ENCODE results near the gene MAPK10. TPM values are rescaled to one million over a fixed set of nuclear protein-coding genes. Genes with fewer than 3 reads are reported as not detected.
A peak's percentile ranks its signal among the peaks of the same experiment; 100 is the strongest.

Gene MAPK10
- polyA plus RNA-seq, 1 donor from 2014 or later = 0.94 TPM

DNA sequence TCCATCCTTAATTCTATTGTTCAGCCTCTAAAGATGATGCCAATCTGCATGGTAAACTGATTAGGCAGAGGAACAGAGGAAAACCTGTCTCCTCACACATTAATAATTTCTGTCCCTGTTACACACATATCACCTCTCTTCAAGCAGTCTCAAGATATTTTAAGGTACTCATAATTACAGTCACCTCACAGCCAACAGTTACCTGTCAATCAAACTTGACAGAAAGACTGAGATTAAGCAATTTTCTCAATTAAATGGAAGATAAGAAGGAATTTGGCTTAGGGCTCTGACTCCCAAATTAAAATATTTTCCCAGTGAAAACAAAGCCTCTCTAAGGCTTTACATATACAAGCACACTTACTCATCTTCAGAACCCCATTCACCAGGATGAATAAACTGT is 85.2 kb downstream of the MAPK10 start:
- H3K4me3 Mint-ChIP-seq = no peak overlapping the region
- H3K4me1 Mint-ChIP-seq = peaks cover 3 to 6% (median 5%) of the 10 kb centered on the region in 3 donors
- H3K27ac Mint-ChIP-seq = no peak overlapping the region
- no peaks in the 10 kb centered on the region for H3K9me3 Mint-ChIP-seq
- no peaks in the 10 kb centered on the region for H3K36me3 Mint-ChIP-seq
- H3K27me3 Mint-ChIP-seq = peaks cover 10% of the 10 kb centered on the region

GRCh38 chr4:86272669-86273068 is 87.2 kb downstream of the MAPK10 start:
- H3K27ac Mint-ChIP-seq = no peak overlapping the region
- no peak overlapping the region for H3K4me3 Mint-ChIP-seq
- H3K36me3 Mint-ChIP-seq = no peaks in the 10 kb centered on the region
- peaks cover 8% of the 10 kb centered on the region for H3K27me3 Mint-ChIP-seq
- no peaks in the 10 kb centered on the region for H3K4me1 Mint-ChIP-seq
- no peaks in the 10 kb centered on the region for H3K9me3 Mint-ChIP-seq

DNA sequence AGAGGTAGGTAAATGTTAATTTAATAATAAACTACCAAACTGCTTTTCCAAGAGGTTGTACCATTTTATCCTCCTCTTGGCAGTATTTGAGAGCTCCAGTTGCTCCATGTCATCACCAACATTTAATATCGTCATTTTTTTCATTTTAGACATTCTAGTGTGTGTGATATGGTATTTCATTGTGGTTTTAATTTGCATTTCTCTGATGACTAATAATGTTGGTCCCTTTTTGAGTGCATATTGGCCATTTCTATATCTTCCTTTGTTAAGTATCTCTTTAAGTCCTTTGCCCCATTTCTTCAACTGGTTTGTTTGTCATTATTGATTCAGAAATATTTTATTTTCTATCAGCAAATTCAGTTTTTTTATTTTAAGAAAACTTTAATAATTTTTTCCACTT is 88.8 kb downstream of the MAPK10 start:
- Mint-ChIP-seq H3K9me3 (no peaks in the 10 kb centered on the region), H3K27ac (no peak overlapping the region), H3K36me3 (no peaks in the 10 kb centered on the region), H3K27me3 (peaks cover 4% of the 10 kb centered on the region), H3K4me1 (no peaks in the 10 kb centered on the region), H3K4me3 (no peak overlapping the region)

GRCh38 chr4:86269354-86269753 is 90.5 kb downstream of the MAPK10 start:
- H3K27me3 Mint-ChIP-seq = peaks cover 2% of the 10 kb centered on the region
- H3K4me3 Mint-ChIP-seq = no peak overlapping the region
- no peaks in the 10 kb centered on the region for H3K9me3 Mint-ChIP-seq

GRCh38 chr4:86264241-86264640 is 95.6 kb downstream of the MAPK10 start:
- H3K27me3 Mint-ChIP-seq = peaks cover 1% of the 10 kb centered on the region
- H3K4me1 Mint-ChIP-seq = no peaks in the 10 kb centered on the region
- H3K36me3 Mint-ChIP-seq = no peaks in the 10 kb centered on the region
- H3K27ac Mint-ChIP-seq = no peak overlapping the region
- H3K4me3 Mint-ChIP-seq = no peak overlapping the region
- no peaks in the 10 kb centered on the region for H3K9me3 Mint-ChIP-seq

More at GRCh38 chr4:86269354-86269753, 90.5 kb downstream of the MAPK10 start:
- no peaks in the 10 kb centered on the region for H3K36me3 Mint-ChIP-seq
- H3K27ac Mint-ChIP-seq = no peak overlapping the region
- no peaks in the 10 kb centered on the region for H3K4me1 Mint-ChIP-seq

- no peaks in the 10 kb centered on the region for H3K9me3 Mint-ChIP-seq
- peaks cover 1% of the 10 kb centered on the region for H3K27me3 Mint-ChIP-seq
- no peak overlapping the region for H3K4me3 Mint-ChIP-seq
- no peak overlapping the region for H3K27ac Mint-ChIP-seq
- no peaks in the 10 kb centered on the region for H3K36me3 Mint-ChIP-seq
- no peaks in the 10 kb centered on the region for H3K4me1 Mint-ChIP-seq
Measured at GRCh38 chr4:86261636-86262035, 98.2 kb downstream of the MAPK10 start.

- Mint-ChIP-seq H3K9me3 (no peaks in the 10 kb centered on the region), H3K27me3 (no peaks in the 10 kb centered on the region), H3K36me3 (no peaks in the 10 kb centered on the region), H3K4me3 (no peak overlapping the region), H3K4me1 (no peaks in the 10 kb centered on the region), H3K27ac (no peak overlapping the region)
Measured at GRCh38 chr4:86256086-86256485, 103.8 kb downstream of the MAPK10 start.

DNA sequence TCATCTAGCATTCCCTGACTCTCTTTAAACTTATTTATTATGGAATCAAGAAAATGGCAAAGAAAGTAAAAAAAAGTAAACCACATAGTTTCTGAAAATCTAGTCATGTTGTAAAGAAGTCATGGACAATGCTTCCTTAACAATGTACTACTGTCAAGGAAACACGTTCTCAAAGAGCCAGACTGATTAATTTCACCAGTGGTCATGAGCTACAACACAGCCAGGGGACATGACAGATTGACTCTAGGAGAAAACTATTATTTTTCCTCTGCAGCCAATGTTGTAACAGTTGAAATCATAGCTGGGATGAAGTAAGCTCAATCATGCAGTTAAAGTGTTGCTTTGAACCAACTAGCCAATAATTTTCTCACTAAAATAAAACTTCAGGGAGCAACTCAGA is 109.2 kb downstream of the MAPK10 start:
- Mint-ChIP-seq H3K27ac (no peak overlapping the region), H3K9me3 (no peaks in the 10 kb centered on the region), H3K27me3 (no peaks in the 10 kb centered on the region), H3K36me3 (no peaks in the 10 kb centered on the region), H3K4me1 (no peaks in the 10 kb centered on the region), H3K4me3 (no peak overlapping the region)

DNA sequence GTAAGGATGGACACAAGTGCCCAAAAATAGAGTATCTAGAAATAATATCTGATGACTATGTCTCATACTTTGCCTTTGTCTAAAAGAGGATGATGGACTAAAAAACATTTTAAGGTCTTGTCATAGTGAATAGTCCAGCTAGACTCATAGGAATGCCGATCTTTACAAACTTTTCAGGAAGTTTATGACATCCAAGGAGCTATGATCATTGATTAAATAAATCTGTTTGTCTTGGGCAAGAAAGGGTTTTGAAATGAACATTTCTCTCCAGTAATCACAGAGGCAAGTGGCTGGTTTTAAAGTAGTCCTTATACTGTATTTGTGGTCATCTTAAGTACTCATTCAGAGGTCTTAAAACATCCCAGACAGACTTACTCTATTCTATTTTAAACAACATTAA is 109.8 kb downstream of the MAPK10 start:
- Mint-ChIP-seq H3K4me3 (no peak overlapping the region), H3K27ac (no peak overlapping the region), H3K9me3 (no peaks in the 10 kb centered on the region), H3K4me1 (no peaks in the 10 kb centered on the region), H3K36me3 (no peaks in the 10 kb centered on the region), H3K27me3 (no peaks in the 10 kb centered on the region)

- no peaks in the 10 kb centered on the region for H3K27me3 Mint-ChIP-seq
- H3K4me1 Mint-ChIP-seq = no peaks in the 10 kb centered on the region
- no peak overlapping the region for H3K4me3 Mint-ChIP-seq
- no peak overlapping the region for H3K27ac Mint-ChIP-seq
- no peaks in the 10 kb centered on the region for H3K9me3 Mint-ChIP-seq
- H3K36me3 Mint-ChIP-seq = no peaks in the 10 kb centered on the region
Measured at GRCh38 chr4:86249074-86249473, 110.8 kb downstream of the MAPK10 start.

GRCh38 chr4:86247906-86248305 is 111.9 kb downstream of the MAPK10 start:
- no peaks in the 10 kb centered on the region for H3K4me1 Mint-ChIP-seq
- no peaks in the 10 kb centered on the region for H3K27me3 Mint-ChIP-seq
- no peak overlapping the region for H3K4me3 Mint-ChIP-seq
- H3K9me3 Mint-ChIP-seq = no peaks in the 10 kb centered on the region
- H3K27ac Mint-ChIP-seq = no peak overlapping the region
- H3K36me3 Mint-ChIP-seq = no peaks in the 10 kb centered on the region

DNA sequence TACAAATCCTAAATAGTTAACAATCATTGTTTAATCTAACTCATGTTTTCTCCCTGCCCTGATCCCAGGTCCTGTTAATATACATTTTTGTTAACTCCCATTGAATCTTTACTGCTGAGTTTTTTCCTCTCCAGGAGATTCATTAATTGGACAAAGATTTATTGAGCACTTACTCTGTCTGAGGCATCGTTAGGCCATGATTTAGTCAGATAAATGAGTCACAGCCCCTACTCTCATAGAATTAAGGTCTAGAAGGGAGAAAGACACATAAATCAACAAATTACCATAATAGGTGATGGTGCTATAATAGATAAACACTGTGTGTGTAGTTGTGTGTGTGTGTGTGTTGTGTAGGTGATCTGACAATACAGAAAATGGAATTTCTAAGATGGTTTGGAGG is 112.5 kb downstream of the MAPK10 start:
- no peaks in the 10 kb centered on the region for H3K9me3 Mint-ChIP-seq
- H3K27me3 Mint-ChIP-seq = no peaks in the 10 kb centered on the region
- H3K36me3 Mint-ChIP-seq = no peaks in the 10 kb centered on the region
- no peaks in the 10 kb centered on the region for H3K4me1 Mint-ChIP-seq
- peak overlapping the region in 1 of 3 donors; percentile 60 for H3K27ac Mint-ChIP-seq
- no peak overlapping the region for H3K4me3 Mint-ChIP-seq

DNA sequence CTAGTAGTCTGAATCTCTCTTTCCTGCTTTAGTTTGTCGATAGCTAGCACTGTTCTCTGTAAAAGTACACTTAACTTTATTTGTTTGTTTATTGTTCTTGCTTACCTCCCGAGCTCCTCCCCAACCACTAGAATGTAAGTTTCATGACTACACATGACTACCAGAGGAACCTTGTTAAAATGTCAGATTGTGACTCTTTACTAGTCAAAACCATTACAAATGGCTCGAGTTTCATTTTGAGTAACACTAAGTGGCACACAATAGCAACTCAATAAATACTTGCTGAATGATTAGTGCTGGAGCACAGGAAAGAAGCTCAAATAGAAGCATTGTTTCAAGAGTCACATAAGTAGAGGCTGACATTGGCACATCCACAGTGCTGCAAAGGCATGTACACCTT is 116.1 kb downstream of the MAPK10 start:
- Mint-ChIP-seq H3K27me3 (no peaks in the 10 kb centered on the region), H3K36me3 (no peaks in the 10 kb centered on the region), H3K4me3 (no peak overlapping the region), H3K4me1 (no peaks in the 10 kb centered on the region), H3K27ac (no peak overlapping the region), H3K9me3 (peaks cover 1 to 3% (median 2%) of the 10 kb centered on the region in 3 donors)

DNA sequence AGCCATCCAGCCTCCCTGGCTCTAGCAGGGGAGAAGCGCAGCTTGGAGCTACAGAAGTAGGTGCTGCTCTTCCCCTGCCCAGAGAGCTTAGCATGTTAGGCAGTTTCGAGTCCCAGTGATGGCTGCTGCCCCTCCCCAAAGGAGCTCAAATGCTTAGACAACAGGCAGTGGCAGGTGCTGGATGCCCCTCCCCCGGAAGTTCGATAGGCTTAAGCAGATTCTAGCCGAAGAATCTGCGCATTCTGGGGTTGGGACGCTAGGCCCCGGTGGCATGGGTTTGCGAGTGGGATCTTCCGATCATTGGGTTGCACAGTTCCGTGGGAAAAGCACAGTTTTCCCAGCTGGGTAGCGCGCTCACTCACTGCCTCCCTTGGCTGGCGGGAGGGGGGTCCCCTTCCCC is 117.2 kb downstream of the MAPK10 start:
- Mint-ChIP-seq H3K27ac (no peak overlapping the region), H3K9me3 (peaks cover 2 to 6% (median 6%) of the 10 kb centered on the region in 3 donors), H3K36me3 (no peaks in the 10 kb centered on the region), H3K4me1 (no peaks in the 10 kb centered on the region), H3K4me3 (no peak overlapping the region), H3K27me3 (no peaks in the 10 kb centered on the region)

GRCh38 chr4:86235549-86235948 is 124.3 kb downstream of the MAPK10 start:
- peaks cover 0 to 13% (median 7%) of the 10 kb centered on the region in 3 donors for H3K9me3 Mint-ChIP-seq
- no peak overlapping the region for H3K4me3 Mint-ChIP-seq
- H3K4me1 Mint-ChIP-seq = no peaks in the 10 kb centered on the region
- H3K27ac Mint-ChIP-seq = no peak overlapping the region
- no peaks in the 10 kb centered on the region for H3K36me3 Mint-ChIP-seq
- H3K27me3 Mint-ChIP-seq = no peaks in the 10 kb centered on the region

DNA sequence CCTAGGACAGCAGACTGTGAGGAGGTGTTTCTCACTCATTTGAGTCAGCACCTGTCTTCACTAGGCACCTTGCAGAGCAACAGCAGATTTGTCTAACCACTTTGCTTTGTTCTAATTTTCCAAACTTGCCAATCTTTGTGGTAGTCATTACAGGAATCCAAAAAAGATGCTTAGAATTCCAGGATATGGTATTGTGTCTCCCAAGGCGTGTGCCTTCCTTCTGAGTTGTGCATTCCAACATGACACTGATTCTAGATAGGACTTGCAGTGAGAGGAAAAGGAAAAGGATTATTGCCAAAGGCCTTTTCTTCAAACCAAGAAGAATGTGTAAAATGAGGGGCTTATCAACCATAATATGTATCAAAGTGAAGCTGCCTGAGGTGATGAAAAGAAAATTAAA is 126.2 kb downstream of the MAPK10 start:
- H3K4me1 Mint-ChIP-seq = no peaks in the 10 kb centered on the region
- H3K36me3 Mint-ChIP-seq = no peaks in the 10 kb centered on the region
- peaks cover 0 to 11% (median 7%) of the 10 kb centered on the region in 3 donors for H3K9me3 Mint-ChIP-seq
- H3K27me3 Mint-ChIP-seq = no peaks in the 10 kb centered on the region
- H3K4me3 Mint-ChIP-seq = no peak overlapping the region
- no peak overlapping the region for H3K27ac Mint-ChIP-seq

- Mint-ChIP-seq H3K4me1 (no peaks in the 10 kb centered on the region), H3K36me3 (no peaks in the 10 kb centered on the region), H3K27me3 (no peaks in the 10 kb centered on the region)
Measured at GRCh38 chr4:86233090-86233489, 126.8 kb downstream of the MAPK10 start.

More at GRCh38 chr4:86233090-86233489, 126.8 kb downstream of the MAPK10 start:
- Mint-ChIP-seq H3K9me3 (peaks cover 0 to 7% (median 7%) of the 10 kb centered on the region in 3 donors), H3K27ac (peak overlapping the region in 1 of 3 donors; percentile 20), H3K4me3 (no peak overlapping the region)

Measured in IgD-negative memory B cell (primary cell).